ENCODE results near the gene CORO2B.

CORO2B gene

DNA sequence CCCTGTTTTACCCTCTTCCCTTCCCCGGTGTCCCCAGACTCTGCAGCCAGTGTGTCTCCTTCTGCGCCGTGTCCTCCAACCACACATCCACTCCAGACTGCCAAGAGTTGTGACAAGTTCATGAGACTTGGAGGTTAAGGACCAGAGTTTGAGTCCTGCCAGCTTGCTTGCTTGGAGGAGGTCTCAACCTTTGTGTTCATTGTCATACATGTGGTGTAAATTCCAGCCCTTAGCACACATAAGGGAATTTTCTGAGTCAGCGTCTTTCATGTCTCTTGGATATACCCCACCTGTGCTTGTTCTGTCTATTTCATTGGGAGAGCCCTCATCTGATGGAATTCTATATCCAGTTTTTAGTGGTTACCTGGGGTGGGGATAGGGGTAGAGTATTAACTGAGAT is 13.3 kb downstream of the CORO2B start:
- TF ChIP-seq, protein P1, sequence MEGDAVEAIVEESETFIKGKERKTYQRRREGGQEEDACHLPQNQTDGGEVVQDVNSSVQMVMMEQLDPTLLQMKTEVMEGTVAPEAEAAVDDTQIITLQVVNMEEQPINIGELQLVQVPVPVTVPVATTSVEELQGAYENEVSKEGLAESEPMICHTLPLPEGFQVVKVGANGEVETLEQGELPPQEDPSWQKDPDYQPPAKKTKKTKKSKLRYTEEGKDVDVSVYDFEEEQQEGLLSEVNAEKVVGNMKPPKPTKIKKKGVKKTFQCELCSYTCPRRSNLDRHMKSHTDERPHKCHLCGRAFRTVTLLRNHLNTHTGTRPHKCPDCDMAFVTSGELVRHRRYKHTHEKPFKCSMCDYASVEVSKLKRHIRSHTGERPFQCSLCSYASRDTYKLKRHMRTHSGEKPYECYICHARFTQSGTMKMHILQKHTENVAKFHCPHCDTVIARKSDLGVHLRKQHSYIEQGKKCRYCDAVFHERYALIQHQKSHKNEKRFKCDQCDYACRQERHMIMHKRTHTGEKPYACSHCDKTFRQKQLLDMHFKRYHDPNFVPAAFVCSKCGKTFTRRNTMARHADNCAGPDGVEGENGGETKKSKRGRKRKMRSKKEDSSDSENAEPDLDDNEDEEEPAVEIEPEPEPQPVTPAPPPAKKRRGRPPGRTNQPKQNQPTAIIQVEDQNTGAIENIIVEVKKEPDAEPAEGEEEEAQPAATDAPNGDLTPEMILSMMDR (conservative IDR thresholded peaks at IDR 0.05; ENCODE audit: low read depth, low read length): no peak
- DNase-seq (ENCODE audit: low read depth): no peak
- no peak overlapping the region for H3K4me3 ChIP-seq (ENCODE audit: low read length)

DNA sequence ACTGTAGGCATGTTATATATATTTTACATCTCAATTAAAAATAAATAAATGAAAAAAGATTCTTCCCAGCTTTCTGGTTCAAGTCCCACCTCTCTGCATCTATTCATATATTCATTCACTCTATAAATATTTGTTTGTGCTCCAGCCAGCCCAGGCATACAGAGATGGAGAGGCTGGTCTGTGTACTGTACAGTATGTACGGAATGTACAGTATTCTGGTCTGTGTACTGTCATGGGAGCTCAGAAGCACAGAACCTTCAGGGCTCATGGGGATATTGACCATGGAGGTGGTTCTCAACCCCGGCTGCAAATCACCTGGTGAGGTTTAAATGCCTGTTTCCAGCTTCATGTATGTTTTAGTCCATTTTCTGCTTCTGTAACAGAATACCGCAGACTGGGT is 13.8 kb downstream of the CORO2B start:
- TF ChIP-seq, protein P1 (conservative IDR thresholded peaks at IDR 0.05; ENCODE audit: low read depth, low read length): no peak
- DNase-seq (ENCODE audit: low read depth): no peak
- no peak overlapping the region for H3K4me3 ChIP-seq (ENCODE audit: low read length)

DNA sequence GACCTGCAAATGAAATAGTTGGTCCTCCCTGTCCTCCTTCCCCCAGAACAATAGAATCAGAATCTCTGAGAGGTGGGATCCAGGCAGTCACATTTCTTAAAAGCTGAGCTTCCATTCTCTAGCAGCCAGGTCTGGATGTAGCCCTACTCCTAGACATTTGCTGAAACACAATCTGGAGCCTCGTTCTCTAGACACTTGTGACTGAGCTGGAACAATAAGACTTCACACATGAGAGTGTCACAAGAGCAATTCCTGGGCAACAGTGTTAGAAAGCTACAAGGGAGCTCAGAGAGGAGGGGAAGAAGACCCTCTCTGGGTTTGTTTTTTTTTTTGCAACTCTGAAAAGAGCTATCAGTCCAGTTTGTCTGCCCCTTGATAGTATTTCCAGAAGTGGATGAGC is 14.5 kb downstream of the CORO2B start:
- TF ChIP-seq, protein P1 (conservative IDR thresholded peaks at IDR 0.05; ENCODE audit: low read depth, low read length): no peak
- no peak overlapping the region for H3K4me3 ChIP-seq (ENCODE audit: low read length)
- DNase-seq (ENCODE audit: low read depth): no peak

DNA sequence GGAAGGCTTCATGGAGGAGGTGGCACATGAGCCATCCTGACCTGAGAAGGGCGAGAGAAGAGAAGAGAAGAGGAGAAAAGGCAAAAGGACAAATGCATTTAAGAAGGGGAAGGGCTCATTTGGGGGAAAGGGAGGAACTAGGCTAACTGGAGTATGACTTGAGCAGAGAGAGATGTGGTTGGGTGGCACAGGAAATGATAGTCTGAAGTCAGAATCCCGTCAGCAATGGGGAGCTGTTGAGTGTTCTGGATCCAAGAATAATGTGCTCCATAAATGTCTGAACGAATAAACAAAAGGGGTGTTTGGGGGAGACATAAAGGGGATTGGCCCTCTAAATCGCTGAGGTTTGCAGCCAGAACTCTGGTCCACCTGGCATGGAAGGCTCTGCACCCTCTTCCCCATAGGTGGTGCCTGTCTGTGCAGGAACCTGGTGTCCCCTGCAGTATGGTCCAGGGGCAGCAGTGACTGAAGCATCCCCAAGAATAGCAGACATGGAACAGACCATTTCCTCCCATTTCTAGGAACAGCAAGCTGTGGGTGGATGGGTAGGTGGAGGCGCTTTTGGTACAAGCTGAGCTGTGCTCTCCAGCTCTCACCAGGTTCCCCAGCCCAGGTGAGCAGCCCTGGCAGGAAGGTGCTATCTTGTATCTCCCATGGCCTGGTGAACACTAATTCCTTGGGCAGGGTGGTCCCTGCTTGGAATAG is 15.2 kb downstream of the CORO2B start:
- TF ChIP-seq, protein P1 (conservative IDR thresholded peaks at IDR 0.05; ENCODE audit: low read depth, low read length): no peak
- DNase-seq (ENCODE audit: low read depth): no peak
- no peak overlapping the region for H3K4me3 ChIP-seq (ENCODE audit: low read length)

DNA sequence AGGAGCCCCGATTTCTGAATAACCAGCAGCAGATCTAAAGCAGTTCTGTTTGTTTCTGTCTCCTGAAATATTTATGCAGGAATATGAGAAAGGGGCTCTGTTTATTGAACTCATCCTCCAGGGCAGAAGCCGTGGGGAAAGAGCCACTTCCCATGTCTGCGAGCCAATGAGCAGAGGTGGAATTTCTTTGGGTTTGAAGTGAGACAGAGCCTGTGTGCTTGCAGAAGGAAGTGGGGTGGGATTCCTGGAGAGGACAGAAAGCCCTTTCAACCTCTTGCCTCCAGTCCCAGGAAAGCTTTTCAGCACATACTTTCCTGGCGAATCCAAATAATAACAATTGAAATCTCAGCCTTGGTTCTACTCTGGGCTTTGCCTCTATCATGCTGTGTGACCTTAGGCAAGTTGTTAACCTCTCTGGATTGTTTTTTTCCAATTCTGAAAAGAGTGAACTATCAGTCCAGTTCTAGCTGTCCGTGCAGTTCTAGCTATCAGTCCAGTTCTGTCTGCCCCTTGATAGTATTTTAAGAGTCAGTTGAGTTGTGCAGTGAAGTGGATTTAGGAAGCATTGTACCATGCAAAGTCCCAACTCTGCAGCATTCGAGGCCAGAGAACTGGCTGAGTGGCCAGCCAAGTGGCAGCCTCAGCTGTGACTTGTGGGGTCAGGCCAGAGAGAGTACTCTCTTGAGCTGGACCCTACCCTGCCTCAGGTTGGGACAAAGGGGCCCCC is 15.9 kb downstream of the CORO2B start:
- no peak overlapping the region for H3K4me3 ChIP-seq (ENCODE audit: low read length)
- TF ChIP-seq, protein P1 (conservative IDR thresholded peaks at IDR 0.05; ENCODE audit: low read depth, low read length): no peak
- DNase-seq (ENCODE audit: low read depth): no peak

DNA sequence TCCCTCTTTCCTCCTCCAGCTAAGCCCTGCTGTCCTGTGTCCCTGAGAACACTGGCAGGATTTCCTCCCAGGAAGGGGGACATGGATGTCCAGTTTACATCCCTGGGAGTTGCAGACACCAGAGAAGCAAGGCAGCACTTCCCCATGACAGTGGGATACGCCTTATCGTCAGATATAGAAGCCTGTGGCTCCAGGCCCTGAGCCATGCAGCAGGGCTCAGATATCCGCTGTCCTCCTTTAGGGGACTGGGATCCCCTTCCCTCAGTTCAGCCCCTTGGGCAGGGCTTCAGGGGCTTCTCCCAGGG is 16.4 kb downstream of the CORO2B start:
- TF ChIP-seq, protein P1 (conservative IDR thresholded peaks at IDR 0.05; ENCODE audit: low read depth, low read length): no peak
- DNase-seq (ENCODE audit: low read depth): no peak

DNA sequence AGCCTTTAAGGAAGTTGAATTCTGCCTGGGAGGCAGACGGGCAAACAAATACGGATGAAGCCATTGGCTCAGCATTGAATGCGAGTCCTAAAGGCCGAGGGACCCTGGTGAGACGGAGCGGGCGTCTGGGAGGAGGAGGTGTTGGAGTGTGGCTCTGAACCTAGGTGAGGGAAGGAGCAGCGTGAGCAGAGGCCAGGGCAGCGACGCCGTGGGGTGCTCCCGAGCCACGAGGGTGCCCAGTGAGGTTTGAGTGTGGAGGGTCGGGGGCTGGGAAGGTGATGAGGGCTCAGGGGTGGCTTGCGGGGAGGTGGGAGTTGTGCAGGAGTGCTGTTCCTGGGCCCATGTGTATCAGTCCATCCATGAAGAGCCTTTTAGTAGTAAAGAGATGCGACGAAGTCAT is 17.0 kb downstream of the CORO2B start:
- TF ChIP-seq, protein P1 (conservative IDR thresholded peaks at IDR 0.05; ENCODE audit: low read depth, low read length): no peak
- no peak overlapping the region for H3K4me3 ChIP-seq (ENCODE audit: low read length)
- no peak for DNase-seq (ENCODE audit: low read depth)

More for the DNA sequence above, 16.4 kb downstream of the CORO2B start:
- no peak overlapping the region for H3K4me3 ChIP-seq (ENCODE audit: low read length)
